HUDEP-2 (cell line): ENCODE results near the gene HSD17B11.
"Not testable (repeated sequence)": the region's sequence is repeated elsewhere in the genome, so short reads cannot be mapped to it uniquely, and the experiment has no call there.

Source experiments
- DNase-seq, 76 experiments: peaks; one replicate each; lab custom pipeline; 2025; ENCODE audit not compliant: unreplicated experiment in 76 of 76; lab: John Stamatoyannopoulos, UW

HSD17B11 gene

GRCh38 chr4:87406462-87406861 is 15.5 kb upstream of the HSD17B11 start:
- no peak for DNase-seq

- DNase-seq = no peak
Measured at GRCh38 chr4:87405211-87405820, 14.3 kb upstream of the HSD17B11 start.

- DNase-seq = peak in 1 of 76 experiments; percentile 5
Measured at GRCh38 chr4:87403732-87404131, 12.7 kb upstream of the HSD17B11 start.

- DNase-seq = no peak
Measured at GRCh38 chr4:87399954-87400353, 9.0 kb upstream of the HSD17B11 start.

GRCh38 chr4:87399148-87399547 is 8.2 kb upstream of the HSD17B11 start:
- peak in 17 of 76 experiments; percentile 2 to 40 (median 13) for DNase-seq

GRCh38 chr4:87395851-87396250 is 4.9 kb upstream of the HSD17B11 start:
- not testable (repeated sequence) for DNase-seq

GRCh38 chr4:87395073-87395472 is 4.1 kb upstream of the HSD17B11 start:
- not testable (repeated sequence) for DNase-seq

- no peak for DNase-seq
Measured at GRCh38 chr4:87392183-87392582, 1.2 kb upstream of the HSD17B11 start.

GRCh38 chr4:87391576-87392054 is 627 bp upstream of the HSD17B11 start:
- no peak for DNase-seq

GRCh38 chr4:87390551-87390890 is 467 bp downstream of the HSD17B11 start:
- peak in 2 of 76 experiments; percentile 11 to 31 for DNase-seq

GRCh38 chr4:87390055-87390454 is 933 bp downstream of the HSD17B11 start:
- DNase-seq = not testable (repeated sequence)

- no peak for DNase-seq
Measured at GRCh38 chr4:87388901-87389300, 2.1 kb downstream of the HSD17B11 start.

GRCh38 chr4:87387237-87387636 is 3.8 kb downstream of the HSD17B11 start:
- no peak for DNase-seq

GRCh38 chr4:87384466-87385132 is 6.4 kb downstream of the HSD17B11 start:
- DNase-seq = not testable (repeated sequence)

GRCh38 chr4:87382931-87383330 is 8.1 kb downstream of the HSD17B11 start:
- no peak for DNase-seq

- DNase-seq = no peak
Measured at GRCh38 chr4:87382116-87382515, 8.9 kb downstream of the HSD17B11 start.

- DNase-seq = no peak
Measured at GRCh38 chr4:87377816-87378215, 13.2 kb downstream of the HSD17B11 start.

GRCh38 chr4:87375719-87376291 is 15.2 kb downstream of the HSD17B11 start:
- DNase-seq = peak in 34 of 76 experiments; percentile 4 to 59 (median 31)

- DNase-seq = no peak
Measured at GRCh38 chr4:87370068-87370467, 20.9 kb downstream of the HSD17B11 start.

GRCh38 chr4:87366521-87367162 is 24.3 kb downstream of the HSD17B11 start:
- peak in 1 of 76 experiments; percentile 30 for DNase-seq

GRCh38 chr4:87365348-87365747 is 25.6 kb downstream of the HSD17B11 start:
- peak in 11 of 76 experiments; percentile 1 to 38 (median 11) for DNase-seq
